Smooth muscle cell (in vitro differentiated cells): ENCODE results near the gene APMAP. TPM values are rescaled to one million over a fixed set of nuclear protein-coding genes. Genes with fewer than 3 reads are reported as not detected.

Experiments used
- DNase-seq: peaks from one replicate; lab custom pipeline; 2025; ENCODE audit not compliant: unreplicated experiment; lab: John Stamatoyannopoulos, UW
- H2AFZ ChIP-seq: fragments of 200-600 bp; sonication (generic); 2 replicates; pipeline ENCODE4 v1.6.0; 2016; ENCODE audit warnings: antibody characterized with exemption, low read depth, mild to moderate bottlenecking
- H3F3A ChIP-seq: fragments of 200-600 bp; sonication (generic); 2 replicates; pipeline ENCODE4 v1.6.0; 2017; ENCODE audit warnings: antibody characterized with exemption, low read depth
- H3K27ac ChIP-seq: fragments of 200-600 bp; sonication (generic); 2 replicates; pipeline ENCODE4 v1.5.1; 2016; ENCODE audit warnings: low read depth, mild to moderate bottlenecking
- H3K27me3 ChIP-seq: fragments of 200-600 bp; sonication (generic); 2 replicates; pipeline ENCODE4 v1.6.1; 2016; ENCODE audit warnings: low read depth, mild to moderate bottlenecking
- H3K36me3 ChIP-seq: fragments of 200-600 bp; sonication (generic); 2 replicates; pipeline ENCODE4 v1.5.1; 2016; ENCODE audit warnings: low read depth
- H3K4me1 ChIP-seq: fragments of 200-600 bp; sonication (generic); 2 replicates; pipeline ENCODE4 v1.5.1; 2016; ENCODE audit warnings: low read depth
- H3K4me2 ChIP-seq: fragments of 200-600 bp; sonication (generic); 2 replicates; pipeline ENCODE4 v1.6.0; 2016; ENCODE audit warnings: mild to moderate bottlenecking
- H3K4me3 ChIP-seq: fragments of 200-600 bp; sonication (generic); 2 replicates; pipeline ENCODE4 v1.5.1; 2016; ENCODE audit warnings: mild to moderate bottlenecking
- H3K79me2 ChIP-seq: fragments of 200-600 bp; sonication (generic); 2 replicates; pipeline ENCODE4 v1.6.0; 2016; ENCODE audit warnings: low read depth, mild to moderate bottlenecking
- H3K9ac ChIP-seq: fragments of 200-600 bp; sonication (generic); 2 replicates; pipeline ENCODE4 v1.6.0; 2016; ENCODE audit warnings: low read depth
- H3K9me3 ChIP-seq: fragments of 200-600 bp; sonication (generic); replicated peaks from 2 replicates; pipeline ENCODE4 v1.5.1; 2016; ENCODE audit warnings: low read depth
- H4K20me1 ChIP-seq: fragments of 200-600 bp; sonication (generic); 2 replicates; pipeline ENCODE4 v1.6.0; 2016; ENCODE audit warnings: low read depth
- WGBS: methylation state at CpG from one replicate; pipeline ENCODE4 v1.1.7; 2016; ENCODE audit warnings: low lambda C conversion rate; 5-methylcytosine and 5-hydroxymethylcytosine counted together
- polyA plus RNA-seq: library from polyadenylated mRNA; unstranded; fragments of >200 nt; fragmentation: Nextera tagmentation; extraction: Ambion mirVana; gene quantifications from 2 replicates; pipeline ENCODE4 v1.2.1, GENCODE V29; 2016
- total RNA-seq: library from RNA; depleted of rRNA; stranded (reverse); fragments of >200 nt; gene quantifications from 2 replicates; pipeline ENCODE4 v1.2.3, GENCODE V29; 2014
- TF ChIP-seq, protein P1 (sequence below): fragments of 200-600 bp; sonication (generic); IDR thresholded peaks from 2 replicates; pipeline ENCODE4 v1.5.1; 2017; ENCODE audit warnings: borderline replicate concordance, mild to moderate bottlenecking, antibody characterized with exemption; ENCODE audit not compliant: insufficient read depth, poor library complexity, severe bottlenecking

Gene APMAP
- total and polyA plus RNA-seq, 2 experiments from 2014 or later, result 54.4 to 86.9 TPM

GRCh38 chr20:24952376-24953208, 40.0 kb downstream of the APMAP start:
- Histone ChIP-seq H3K4me2 (no peak overlapping the region), H3K4me3 (no peak overlapping the region), H3K9ac (no peak overlapping the region), H2AFZ (no peak overlapping the region), H3F3A (no peaks in the 10 kb centered on the region), H3K4me1 (peaks cover 4% of the 10 kb centered on the region), H3K36me3 (no peaks in the 10 kb centered on the region), H3K79me2 (no peaks in the 10 kb centered on the region), H4K20me1 (no peaks in the 10 kb centered on the region), H3K27ac (no peak overlapping the region), H3K27me3 (no peaks in the 10 kb centered on the region), H3K9me3 (no peaks in the 10 kb centered on the region)
- WGBS, result 93% methylated on average over 12 of the region's 12 CpGs
- no peak for DNase-seq
- TF ChIP-seq, protein P1, sequence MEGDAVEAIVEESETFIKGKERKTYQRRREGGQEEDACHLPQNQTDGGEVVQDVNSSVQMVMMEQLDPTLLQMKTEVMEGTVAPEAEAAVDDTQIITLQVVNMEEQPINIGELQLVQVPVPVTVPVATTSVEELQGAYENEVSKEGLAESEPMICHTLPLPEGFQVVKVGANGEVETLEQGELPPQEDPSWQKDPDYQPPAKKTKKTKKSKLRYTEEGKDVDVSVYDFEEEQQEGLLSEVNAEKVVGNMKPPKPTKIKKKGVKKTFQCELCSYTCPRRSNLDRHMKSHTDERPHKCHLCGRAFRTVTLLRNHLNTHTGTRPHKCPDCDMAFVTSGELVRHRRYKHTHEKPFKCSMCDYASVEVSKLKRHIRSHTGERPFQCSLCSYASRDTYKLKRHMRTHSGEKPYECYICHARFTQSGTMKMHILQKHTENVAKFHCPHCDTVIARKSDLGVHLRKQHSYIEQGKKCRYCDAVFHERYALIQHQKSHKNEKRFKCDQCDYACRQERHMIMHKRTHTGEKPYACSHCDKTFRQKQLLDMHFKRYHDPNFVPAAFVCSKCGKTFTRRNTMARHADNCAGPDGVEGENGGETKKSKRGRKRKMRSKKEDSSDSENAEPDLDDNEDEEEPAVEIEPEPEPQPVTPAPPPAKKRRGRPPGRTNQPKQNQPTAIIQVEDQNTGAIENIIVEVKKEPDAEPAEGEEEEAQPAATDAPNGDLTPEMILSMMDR, result no peak

- Histone ChIP-seq H4K20me1 (no peaks in the 10 kb centered on the region), H3K27ac (no peak overlapping the region), H3K9me3 (no peaks in the 10 kb centered on the region), H3F3A (no peaks in the 10 kb centered on the region), H3K36me3 (no peaks in the 10 kb centered on the region), H2AFZ (no peak overlapping the region), H3K27me3 (no peaks in the 10 kb centered on the region), H3K9ac (no peak overlapping the region), H3K79me2 (no peaks in the 10 kb centered on the region), H3K4me3 (no peak overlapping the region), H3K4me1 (peaks cover 4% of the 10 kb centered on the region), H3K4me2 (no peak overlapping the region)
- WGBS, result 84% methylated on average over 11 of the region's 11 CpGs
- DNase-seq, result no peak
- TF ChIP-seq, protein P1, result no peak
Observed at GRCh38 chr20:24951536-24952083, 40.9 kb downstream of the APMAP start.

DNA sequence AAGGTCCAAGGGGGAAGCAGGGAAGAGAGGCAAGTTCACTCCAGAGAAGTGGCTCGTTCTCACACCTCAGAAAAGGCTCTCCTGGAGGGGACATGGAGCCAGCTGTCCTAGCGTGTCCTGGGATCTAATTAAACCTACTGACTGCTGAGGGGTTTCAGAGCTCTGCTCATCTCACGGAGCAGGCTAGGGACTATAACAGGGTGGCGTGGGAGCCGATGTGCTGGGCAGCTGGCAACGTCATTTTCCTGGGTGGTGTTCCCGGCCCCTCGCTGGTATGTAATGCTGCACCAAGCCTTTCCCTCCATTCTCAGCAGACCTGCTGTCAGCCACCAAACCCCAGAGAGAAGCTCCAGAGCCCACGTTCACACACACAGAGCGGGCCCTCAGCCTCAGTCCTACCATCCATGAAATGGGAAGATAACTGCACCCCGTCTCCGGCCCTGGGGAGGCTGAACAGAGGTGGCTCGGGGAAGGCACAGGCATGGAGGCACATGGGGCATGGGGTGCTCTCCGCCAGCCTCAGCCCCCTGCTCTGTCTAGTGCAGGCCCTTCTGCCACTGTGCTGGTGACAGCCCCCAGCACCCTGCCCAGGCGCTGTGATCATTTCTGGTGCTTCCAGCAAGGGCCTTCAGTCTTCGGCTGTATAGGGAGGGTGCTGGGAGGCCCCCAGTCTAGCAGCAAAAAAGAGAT, 41.6 kb downstream of the APMAP start:
- TF ChIP-seq, protein P1, result no peak

More for the DNA sequence above, 41.6 kb downstream of the APMAP start:
- H3K36me3 ChIP-seq, result no peaks in the 10 kb centered on the region
- H2AFZ ChIP-seq, result no peak overlapping the region
- no peak for DNase-seq
- H3K27ac ChIP-seq, result no peak overlapping the region
- H3K27me3 ChIP-seq, result no peaks in the 10 kb centered on the region
- H3K9me3 ChIP-seq, result peaks cover 2% of the 10 kb centered on the region
- H3K4me2 ChIP-seq, result no peak overlapping the region
- no peaks in the 10 kb centered on the region for H3K79me2 ChIP-seq
- H4K20me1 ChIP-seq, result no peaks in the 10 kb centered on the region
- no peak overlapping the region for H3K4me3 ChIP-seq
- no peaks in the 10 kb centered on the region for H3F3A ChIP-seq
- WGBS, result 91% methylated on average over 15 of the region's 16 CpGs
- H3K9ac ChIP-seq, result no peak overlapping the region
- H3K4me1 ChIP-seq, result peaks cover 4% of the 10 kb centered on the region
